Measurements from ENCODE around the gene CETN2.
"Not testable (repeated sequence)": the region's sequence is repeated elsewhere in the genome, so short reads cannot be mapped to it uniquely, and the experiment has no call there.

CETN2 gene

DNA sequence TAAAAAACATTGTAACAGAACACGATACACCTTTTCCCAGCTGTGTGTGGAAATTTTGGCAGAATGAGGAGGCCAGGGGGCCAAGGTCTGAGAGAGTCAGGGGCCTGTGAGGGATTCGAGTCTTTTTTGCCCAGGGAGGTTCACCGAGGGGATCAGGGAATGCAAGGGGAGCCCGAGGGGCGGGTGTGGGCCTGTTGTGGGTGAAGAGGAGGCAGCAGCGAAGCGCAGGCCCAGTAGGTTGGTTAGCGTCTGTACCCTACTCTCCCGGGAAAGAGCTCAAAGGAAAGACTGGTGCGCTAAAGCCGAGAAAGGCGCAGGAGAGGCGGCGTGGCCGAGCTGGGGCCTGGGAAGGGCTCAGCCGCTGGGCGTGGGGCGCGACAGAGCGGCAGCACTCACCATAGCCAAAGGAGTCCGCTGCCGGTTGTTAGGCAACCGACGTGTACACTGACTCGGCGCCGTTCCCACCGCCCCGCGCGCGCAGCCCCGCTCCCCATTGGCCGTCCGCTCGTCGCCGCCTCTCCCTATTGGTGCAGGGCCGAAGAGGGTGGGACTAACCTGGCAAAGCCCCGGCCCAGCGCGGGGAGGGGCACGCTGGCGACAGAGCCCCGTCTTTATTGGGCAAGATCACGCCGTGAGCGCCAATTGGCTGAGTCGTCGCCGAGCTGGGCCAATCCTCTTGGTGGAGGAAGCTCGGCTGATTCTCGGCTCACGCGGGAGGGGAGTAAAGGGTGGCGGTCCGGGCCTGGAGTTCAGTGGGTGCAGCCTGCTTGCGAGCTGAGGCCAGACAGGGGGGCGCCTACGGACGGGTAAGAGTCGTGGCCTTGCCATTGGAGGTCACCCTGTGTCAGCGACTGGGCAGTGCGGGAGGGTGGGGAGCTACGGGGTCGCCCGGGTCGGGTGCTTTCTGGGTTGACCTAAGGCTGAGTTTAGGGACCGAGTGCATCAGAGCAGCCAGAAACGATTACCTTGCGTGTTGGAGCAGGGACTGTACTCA is at the start of gene CETN2, which contains the start of gene NSDHL:
TSS of gene CETN2 (minus strand) at position 446 of the 994 bp plus-strand sequence. CDS start at position 399, 47 bp downstream.
TSS of gene NSDHL (plus strand) at position 752 of the 994 bp plus-strand sequence. CDS start 15,262 bp downstream, outside the sequence.
- DNase-seq = peak; percentile 95

DNA sequence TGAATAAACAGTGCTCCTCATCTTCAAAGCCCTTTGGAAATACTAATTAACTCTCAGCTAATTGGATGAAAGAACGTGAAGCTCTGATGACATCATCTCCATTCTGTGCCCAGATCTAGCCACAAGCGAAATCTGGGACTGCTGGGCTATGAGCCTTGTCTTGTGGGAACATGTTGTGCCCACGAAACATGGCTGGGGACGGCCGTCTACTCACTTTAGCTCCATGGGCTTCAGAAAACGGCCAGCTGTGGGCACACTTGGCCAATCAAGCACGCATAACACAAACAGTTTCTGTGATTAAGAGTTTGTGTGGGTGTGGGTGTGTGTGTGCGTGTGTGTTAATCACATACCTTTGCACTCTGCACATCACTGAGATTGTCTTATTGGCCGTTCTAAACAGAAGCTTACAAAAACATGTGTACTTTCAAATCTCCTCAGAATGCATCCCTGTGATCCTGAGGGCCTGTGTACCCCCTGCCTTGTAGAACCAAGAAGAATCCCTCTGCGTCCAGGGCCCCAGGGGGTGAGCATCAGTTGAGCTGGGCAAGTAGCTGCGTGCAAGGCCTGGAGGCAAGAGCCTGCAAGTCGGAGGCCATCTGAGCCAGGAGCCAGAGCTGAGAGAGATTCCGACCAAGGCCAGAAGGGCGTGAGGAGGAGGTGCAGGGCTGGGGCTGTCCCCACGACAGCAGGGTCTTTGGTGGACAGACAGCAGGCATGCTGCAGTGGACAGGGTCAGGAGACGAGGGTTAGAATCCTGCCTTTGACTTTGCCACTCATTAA is 48.6 kb upstream of the CETN2 start:
- DNase-seq = no peak

DNA sequence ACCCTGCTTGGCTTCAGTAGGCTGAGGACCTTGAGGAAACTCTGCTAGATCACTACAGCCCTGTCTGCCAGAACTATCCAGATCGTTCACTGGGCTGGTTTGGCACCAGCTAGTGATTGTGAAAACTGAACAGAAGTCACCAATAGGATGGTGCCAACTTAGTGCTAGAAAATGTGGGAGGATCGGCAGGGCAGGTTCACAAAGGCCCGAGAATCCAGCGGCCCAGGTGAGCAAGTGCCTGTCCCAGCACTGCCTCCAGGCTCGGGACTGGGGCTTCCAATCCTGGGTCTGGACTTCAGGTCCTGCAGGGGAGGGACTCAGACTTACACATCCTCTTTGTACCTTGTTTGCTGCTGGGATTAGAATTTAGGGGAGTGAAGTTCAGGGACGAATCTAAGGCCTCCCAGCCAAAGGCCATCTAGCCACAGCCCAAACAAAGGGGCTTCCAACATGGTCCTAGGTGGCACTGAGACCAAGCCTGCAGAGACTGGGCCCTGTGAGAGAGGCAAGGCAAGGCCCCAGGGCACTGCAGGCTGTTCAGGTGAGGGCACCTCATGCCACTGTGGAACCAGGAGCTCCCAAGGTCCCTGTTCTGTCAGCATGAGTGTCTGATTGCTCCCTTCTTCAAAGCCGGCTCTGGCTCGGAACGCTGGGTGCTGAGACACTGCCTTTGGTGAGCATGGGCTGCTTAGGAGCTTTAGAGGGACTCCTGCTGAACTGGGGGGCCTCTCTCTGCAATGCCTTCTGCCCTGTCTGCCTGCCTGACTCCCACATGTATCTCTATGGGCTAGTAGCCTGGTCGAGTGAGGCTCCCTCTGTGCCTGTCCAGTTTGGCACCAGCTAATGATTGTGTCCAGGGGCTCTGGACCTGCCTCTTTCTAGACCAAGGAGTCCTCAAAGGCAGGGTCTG is 46.6 kb upstream of the CETN2 start:
- DNase-seq = no peak

DNA sequence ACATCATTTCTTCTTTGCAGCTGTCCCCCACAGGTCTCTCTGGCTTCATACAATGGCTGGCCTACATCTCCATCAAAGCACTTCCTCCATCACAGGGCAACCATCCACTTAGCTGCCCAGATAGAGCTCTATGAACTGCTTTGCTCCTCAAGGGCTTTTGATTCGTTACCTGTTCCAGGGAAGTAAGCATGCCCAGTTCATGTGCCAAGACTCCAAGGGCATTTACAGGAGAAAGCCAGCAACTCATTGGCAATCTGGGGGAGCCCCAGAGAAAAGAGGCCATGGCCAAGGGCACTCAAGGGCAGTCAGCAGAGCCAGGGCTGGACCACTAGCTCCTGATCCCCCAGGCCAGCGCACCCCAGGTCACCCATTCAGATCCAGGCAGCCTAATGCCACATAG is 42.8 kb upstream of the CETN2 start:
- DNase-seq = no peak

DNA sequence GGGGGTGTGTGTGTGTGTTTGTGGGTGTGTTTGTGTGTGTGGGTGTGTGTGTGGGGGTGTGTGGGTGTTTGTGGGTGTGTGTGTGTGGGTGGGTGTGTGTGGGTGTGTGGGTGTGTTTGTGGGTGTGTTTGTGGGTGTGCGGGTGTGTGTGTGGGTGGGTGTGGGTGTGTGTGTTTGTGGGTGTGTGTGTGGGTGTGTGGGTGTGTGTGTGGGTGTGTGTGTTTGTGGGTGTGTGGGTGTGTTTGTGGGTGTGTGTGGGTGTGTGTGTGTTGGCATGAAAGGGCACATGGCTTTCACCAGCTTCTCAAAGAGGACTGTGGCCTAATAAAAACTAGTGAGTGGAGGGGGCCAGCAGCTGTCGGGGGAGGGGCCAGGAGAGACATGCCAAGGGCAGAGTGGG is 42.0 kb upstream of the CETN2 start:
- no peak for DNase-seq

DNA sequence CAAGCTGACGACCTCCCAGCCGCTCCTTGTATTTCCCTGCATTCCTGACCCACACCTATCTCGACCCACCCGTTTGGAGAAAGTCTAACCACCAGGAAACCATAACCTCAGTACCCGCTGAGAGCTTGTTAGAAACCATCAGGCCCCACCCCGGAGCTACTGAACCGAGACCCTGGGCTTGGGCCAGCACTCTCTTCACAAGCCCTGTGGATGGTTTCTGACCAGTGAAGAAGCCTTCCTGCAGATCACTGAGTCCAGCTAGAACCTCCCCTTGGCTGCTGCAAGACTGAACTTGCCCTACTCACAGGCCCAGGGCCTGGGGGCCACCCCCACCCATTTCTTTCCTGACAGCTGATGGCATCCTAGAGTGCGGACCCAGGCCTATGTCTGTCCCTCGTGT is 40.7 kb upstream of the CETN2 start:
- DNase-seq = no peak

DNA sequence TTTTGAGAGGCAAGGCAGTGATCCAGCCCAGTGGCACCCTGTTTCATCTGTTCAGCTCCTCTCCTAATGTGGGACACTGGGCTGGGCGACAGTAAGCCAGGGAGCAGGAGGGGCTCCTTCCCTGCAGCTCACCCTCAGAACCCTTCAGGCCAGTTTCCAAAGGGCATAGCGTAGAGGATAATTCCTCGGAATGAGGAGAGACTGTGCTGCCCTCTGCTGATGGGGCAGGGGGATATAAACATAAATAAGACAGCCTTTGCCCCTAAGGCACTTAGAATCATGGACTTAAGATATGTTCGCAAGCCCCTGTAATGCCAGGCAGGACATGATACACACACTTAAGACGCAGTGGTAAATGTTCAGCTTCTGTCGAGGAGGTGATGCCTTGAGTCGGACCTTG is 39.4 kb upstream of the CETN2 start:
- DNase-seq = no peak

DNA sequence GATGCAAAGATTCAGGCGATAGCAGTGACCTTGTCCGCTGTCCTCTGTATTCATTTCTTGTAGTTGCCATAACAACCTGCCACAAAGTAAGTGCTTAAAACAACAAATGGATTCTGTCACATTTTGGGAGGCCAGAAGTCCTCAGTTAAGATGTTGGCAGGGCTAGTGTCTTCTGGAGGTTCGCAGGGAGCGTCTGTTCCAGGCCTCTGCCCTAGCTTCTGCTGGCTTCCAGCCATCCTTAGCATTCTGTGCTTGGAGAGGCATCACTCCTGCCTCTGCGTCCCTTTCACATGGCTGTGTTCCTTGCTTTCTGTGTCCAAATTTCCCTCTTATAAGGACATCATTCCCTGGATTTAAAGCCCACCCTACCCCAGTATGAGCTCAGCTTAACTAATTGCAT is 35.8 kb upstream of the CETN2 start:
- no peak for DNase-seq

DNA sequence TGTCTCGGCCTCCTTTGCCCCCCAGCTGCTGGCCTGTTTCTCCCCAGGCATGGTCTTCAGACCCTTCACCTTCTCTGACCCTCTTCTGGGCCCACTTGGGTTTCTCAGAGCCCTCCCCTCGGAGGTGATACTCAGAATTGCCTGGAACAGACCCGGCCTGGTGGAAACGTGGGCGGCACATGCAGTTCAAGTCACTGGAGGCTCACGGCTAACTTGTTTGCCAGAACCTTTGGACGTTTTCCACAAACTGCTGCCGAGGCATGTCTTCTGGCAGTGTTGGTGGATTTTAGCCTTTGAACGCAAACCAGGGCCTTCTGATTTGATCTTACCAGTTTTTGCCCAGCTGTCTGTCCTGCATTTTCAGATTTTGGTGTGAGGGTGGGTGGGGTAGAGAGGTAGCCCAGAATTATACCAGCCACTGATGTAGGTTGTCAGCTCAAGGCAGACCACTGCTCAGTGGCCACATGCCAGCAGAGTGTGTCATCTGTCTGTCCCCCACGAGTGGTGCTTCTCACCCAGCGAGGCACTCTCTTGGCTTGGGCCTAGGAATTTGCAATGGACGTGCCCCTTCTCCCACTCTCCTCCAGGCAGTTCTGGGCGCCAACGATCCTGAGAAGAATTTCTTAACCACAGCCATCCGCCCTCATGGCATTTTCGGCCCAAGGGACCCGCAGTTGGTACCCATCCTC is 34.8 kb upstream of the CETN2 start:
- DNase-seq = no peak

DNA sequence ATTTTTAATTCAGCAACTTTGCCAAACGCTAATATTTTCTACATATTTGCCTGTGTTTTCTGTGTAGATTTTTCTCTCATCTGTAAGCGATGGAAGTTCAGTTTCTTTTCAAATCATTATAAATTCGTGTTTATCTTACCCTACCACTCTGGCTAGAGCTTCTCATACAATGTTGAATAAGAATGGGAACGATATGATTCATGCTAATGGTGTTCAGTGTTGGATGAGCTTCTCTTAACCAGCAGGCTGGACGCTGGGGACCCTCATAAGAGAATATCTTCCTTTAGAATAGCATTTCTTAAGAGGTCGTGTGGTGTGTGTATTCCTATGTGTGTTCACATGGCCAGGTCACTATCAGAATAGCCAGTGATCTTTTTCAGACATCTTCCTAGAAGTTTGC is 31.3 kb upstream of the CETN2 start:
- no peak for DNase-seq

DNA sequence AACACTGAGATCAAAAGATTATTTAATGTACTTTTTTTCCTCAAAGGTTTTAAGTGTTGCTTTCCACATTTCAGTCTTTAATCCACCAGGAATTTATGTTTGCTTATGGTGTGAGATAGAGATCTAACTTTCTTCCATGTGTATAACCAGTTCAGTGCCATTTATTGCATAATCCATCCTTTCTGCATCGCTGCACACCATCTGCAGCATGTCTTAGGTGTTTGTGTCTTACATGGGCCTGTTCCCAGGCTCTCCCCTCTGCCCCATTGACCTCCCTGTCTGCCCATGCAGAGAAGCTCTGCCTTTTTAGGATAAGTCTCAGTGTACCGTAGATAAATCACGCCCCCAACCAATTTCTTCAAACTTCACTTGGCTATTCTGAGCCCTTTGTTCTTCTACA is 30.6 kb upstream of the CETN2 start:
- DNase-seq = no peak

DNA sequence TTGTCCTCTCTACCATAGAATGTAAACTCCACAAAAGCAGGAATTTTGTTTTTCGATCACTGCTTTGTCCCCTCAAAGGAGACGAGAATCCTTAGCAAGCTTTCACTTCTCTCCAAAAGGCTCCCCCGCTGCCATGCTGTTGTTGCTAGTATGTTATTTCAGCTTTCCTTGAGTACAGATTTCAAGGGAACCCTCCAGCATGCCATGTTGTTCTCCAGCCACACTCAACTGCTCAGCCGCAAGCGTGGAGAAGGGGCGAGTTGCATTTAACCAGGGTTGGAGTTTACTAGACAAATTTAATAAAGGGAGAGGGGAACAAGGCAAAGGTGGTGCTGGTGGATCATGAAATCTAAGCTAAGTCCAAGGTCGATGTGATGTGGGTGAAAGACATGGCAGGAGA is 23.4 kb upstream of the CETN2 start:
- DNase-seq = no peak

DNA sequence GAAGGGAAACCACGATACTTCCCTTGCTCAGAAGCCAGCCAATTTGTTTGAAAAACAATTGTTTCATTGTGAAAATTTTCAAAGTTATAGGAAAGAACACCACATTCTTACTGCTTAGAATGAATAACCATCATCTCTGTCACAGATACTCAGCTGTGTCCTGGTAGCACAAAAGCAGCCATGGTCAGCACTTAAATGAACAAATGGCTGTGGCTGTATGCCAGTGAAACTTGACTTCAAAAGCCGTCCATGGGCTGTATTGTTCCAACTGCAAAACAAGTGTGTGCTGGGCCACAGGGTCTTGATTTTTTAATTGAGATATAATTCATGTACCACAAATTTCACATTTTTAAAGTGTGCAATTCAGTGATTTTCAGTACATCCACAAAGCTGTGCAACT is 19.9 kb upstream of the CETN2 start:
- DNase-seq = no peak

DNA sequence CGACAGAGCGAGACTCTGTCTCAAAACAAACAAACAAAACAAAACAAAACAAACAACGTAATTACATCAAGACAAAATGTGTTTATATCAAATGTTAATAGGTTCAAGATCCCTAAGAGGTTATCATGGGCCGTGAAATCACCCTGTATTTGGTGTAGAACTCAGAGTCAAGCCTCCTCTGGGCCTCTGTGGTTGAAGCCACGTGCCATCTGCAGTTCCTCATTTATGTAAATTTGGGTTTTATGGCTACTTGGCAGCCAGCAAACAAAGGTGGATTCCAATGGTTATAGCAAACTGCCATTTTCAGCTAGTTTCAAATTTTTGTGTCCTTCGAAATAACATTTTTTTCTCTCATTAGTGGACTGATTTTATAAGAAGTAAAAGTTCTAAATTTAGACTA is 16.7 kb upstream of the CETN2 start:
- no peak for DNase-seq

DNA sequence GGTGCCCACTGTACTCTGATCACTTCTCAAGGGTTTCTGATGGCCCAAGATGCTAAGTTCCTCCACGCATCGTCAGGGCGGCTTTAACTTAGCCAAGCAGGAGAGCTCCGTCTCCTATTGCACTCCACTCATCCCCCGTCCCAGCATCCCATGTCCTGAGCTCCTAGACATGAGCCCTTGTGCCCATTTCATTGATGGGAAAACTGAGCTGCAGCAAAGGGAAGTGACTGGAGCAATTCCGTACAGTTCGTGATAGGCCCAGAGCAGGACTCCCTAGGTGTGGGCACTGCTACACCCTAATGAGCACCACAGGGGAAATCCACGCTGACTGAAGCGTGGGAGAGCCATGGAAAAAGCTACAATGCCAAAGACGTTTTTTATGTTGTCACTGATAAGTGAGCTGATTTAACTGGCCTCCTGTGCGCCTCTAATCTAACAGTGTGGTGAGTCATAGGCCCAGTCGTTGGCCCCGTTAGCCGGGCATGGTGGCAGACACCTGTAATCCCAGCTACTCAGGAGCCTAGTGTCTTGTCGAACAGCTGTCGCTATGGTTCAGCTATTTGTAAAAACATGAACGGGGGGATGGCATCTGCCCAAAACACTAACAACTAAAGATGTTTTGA is 15.2 kb upstream of the CETN2 start:
- no peak for DNase-seq

DNA sequence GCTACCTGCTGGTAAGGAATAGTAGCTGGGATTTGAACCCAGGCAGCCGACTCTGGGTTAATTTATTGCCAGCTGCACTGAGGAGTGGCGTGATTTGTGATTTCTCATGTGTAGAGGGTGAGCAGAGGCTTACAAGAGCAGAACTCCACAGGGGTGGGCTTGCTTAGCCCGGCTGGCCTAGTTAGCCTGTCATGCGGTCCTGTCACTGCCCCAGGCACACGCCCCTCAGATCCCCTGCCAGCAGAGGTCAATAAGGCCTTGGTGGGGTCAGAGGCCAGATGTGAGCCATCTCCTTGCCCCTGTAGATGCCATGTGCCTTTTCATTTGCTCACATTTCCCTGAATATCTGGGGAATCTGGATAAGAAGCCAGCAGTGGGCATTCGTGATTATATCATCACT is 13.7 kb upstream of the CETN2 start:
- DNase-seq = no peak

DNA sequence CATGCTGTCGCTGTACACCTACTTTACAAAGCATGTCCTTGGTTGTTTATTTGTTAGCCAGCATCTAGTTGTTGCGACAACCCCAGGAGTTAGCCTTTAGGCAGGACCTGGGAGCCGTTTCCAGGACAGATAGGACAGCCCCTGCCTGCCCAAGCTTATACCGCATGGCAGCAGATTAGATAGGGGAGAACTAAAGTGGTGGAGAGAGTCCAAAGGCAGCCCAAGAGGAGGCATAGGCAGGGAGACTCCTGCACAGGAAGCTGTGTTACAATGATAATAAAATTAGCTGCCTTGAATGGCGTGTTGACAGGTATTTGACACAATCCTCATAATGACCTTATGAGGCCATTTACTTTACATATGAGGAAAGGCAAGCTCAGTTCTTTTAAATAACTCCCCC is 13.3 kb upstream of the CETN2 start:
- no peak for DNase-seq

DNA sequence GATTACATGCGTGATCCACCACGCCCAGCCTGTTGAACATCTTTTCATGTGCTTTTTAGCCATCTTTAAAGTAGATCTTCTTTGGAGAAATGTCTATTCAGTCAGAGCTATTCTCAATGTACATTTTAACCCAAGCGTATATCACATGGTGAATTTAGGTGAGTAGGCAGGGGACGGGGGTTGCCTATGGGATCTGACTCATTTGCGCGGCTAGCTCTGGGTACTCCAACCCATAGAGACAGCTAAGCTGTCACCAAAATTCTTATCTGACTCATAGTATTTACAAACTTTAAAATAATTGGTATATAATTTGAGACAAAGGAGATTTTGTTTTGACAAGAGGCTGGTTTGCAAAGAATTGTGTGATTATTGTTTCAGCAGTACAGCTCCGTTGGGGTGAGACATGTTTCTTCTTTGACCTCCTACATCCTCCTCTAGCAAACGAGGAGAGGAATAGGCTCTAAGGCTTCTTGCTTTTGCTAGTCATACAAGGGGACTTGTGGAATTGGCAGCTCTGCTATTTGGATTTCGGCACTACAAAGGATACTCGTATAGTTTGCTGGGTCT is 12.3 kb upstream of the CETN2 start:
- no peak for DNase-seq

DNA sequence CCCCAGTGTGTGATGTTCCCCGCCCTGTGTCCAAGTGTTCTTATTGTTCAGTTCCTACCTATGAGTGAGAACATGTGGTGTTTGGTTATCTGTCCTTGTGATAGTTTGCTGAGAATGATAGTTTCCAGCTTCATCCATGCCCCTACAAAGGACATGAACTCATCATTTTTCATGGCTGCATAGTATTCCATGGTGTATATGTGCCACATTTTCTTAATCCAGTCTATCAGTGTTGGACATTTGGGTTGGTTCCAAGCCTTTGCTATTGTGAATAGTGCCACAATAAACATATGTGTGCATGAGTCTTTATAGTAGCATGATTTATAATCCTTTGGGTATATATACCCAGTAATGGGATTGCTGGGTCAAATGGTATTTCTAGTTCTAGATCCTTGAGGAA is 4.9 kb upstream of the CETN2 start:
- not testable (repeated sequence) for DNase-seq

DNA sequence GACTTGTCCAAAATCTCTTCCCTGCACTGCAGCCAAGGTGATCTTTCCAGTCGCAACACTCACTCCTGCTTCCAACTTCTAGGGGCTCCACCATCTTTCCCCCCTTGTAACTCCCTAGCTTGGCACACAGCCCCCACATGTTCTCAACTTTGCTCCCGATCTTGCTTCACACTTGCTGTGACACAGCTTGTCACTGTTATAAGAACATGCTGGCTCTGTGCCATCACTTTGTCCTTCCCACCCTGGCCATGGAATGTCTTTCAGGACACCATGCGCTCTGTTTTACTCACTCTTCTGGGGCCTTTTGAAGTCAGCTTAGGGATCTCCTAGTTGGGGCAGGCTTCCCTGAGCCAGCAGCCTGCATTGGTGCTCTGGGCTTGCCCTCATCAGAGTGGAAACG is 2.8 kb upstream of the CETN2 start:
- no peak for DNase-seq

DNA sequence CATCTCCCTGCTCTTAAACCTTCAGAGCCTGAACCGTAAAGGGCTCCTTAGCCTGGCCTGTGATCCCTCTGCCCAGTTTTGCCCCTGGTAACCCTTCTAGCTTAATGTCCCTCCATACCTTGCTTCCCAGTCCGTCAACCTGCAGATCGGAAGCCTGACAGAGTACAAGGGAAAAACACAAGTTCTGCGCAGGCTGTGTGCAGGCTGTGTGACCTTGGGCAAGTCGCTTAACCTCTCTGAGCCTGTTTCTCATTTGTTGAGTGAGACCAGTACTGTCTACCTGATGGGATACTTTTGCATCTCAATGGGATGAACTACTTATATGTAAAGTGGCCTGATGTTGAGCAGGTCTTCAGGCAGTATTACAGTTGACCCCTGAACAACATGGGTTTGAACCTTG is 2.0 kb upstream of the CETN2 start:
- no peak for DNase-seq
